Right forelimb (tissue), 1 donor: ENCODE data around the gene SPAST.
"Not testable (repeated sequence)": the region's sequence is repeated elsewhere in the genome, so short reads cannot be mapped to it uniquely, and the experiment has no call there.

Experiments
- DNase-seq: peaks from one replicate; pipeline ENCODE4 v3.0.0-alpha.2; 2018

The SPAST gene

DNA sequence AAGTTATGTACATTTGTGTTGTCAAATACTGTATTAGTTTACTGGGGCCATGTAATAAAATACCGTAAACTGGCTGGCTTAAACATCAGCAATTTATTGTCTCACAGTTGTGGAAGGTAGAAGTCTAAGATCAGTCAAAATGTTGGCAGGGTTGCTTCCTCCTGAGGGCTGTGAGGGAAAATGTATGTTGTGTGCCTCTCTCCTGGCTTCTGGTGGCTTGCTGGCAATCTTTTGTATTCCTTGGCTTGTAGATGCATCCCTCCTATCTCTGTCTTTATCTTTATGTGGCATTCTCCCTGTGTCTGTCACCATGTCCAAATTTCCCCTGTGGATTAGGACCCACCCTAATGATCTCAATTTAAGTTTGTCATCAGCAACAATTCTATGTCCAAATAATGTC lies 65.3 kb downstream of the SPAST start:
- no peak for DNase-seq

DNA sequence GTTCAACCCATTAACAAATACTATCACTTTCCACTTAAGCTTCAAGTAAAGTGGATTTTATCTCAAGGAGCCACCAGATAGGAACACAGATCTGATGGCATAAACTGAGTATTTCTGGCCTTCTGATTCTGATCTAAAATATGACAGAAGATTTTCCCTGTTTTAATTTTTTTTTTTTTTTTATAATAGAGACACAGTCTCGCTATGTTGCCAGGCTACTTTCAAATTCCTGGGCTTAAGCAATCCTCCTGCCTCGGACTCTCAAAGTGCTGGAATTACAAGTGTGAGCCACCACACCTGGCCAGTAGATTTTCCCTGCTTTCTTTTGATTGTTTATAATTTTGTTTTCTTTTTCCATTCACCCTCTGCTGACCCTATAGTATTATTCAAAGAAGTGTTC lies 65.7 kb downstream of the SPAST start:
- DNase-seq = no peak

DNA sequence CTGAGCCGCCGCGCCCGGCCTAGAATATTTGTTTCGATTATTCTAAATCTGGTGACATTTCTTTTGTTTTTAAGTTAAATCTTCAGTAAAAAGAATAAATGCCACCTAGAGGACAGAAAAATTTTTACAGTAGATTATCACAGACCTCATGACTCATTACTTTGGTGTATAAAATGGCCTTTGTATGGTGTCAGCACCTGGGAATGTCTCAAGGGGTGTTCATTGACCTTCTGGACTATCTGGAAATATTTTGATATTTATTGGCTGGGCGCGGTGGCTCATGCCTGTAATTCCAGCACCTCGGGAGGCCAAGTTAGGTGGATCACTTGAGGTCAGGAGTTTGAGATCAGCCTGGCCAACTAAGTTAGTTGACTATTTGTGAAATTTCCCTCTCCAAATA lies 72.1 kb downstream of the SPAST start:
- DNase-seq = no peak

DNA sequence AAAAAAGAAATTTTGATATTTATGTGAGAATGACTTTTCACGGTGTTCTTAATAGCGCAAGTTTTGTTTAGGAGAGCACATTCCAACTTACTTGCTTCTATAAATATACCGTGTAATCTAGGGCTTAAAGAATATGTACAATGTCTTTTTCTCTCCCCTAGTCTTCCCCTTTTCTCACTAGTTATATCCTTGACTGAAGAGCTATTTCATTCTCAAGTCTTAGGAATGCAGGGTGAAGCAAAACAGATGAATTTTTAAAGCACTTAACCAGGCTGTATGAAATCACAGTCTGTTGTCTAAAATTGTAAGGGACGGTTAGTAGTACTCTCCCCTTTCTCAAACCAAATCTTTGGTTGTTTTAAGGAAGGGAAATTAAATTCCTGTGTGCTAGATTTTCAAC lies 72.7 kb downstream of the SPAST start:
- no peak for DNase-seq

DNA sequence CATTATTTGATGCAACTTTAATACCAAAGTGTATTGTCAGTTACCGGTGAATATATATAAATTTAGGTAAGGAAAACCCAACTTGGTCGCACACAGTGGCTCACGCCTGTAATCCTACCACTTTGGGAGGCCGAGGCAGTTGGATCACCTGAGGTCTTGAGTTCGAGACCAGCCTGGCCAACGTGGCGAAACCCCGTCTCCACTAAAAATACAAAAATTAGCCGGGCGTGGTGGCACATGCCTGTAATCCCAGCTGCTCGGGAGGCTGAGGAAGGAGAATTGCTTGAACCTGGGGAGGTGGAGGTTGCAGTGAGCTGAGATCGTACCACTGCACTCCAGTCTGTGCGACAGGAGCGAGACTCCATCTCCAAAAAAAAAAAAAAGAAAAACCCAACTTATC lies 88.2 kb downstream of the SPAST start:
- DNase-seq = not testable (repeated sequence)

DNA sequence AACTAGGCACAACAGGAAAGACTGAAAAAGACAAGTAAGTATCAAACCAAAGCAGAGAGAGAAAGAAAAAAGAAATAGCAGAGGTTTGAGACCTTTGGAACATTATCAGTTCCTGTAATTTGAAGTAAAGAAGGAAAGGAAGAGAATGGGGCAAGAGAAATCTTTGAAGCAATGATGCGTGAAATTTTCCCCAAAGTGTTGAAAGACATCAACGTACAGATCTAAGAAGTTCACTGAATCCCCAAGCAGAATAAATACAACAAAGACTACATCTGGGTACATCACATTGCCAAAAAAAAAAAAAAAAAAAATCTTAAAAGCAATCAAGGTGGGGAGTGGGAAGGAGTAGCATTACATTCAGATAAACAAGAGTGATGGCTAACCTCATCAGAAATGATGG lies 96.3 kb downstream of the SPAST start:
- no peak for DNase-seq

DNA sequence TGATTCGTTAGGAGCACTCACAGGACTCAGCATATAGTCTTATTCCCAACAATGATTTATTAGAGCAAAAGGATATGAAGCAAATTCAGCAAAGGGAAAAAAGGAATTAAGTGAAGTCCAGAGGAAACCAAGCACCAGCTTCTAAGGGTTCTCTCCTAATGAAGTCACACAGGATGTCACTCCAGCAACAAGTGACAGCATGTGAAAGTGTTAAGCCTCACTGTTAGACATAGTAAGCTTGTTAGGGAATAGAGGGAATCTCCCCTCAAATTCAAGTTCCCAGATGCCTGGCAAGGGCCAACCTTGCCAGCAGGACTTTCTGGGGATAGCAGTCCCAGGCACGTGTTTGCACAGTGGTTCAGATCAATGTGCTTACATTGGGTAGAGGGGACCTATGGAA lies 97.9 kb downstream of the SPAST start:
- DNase-seq = no peak

DNA sequence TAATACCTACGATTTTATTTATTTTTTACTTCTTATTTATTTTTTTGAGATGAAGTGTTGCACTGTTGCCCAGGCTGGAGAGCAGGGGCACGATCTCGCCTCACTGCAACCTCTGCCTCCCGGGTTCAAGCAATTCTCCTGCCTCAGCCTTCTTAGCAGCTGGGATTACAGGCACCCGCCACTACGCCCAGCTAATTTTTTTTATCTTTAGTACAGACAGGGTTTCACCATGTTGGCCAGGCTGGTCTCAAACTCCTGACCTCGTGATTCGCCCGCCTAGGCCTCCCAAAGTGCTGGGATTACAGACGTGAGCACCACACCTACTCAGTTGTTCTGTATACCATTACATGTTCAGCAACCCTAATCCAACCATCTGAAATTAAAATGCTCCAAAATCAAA lies 100.9 kb downstream of the SPAST start:
- not testable (repeated sequence) for DNase-seq

DNA sequence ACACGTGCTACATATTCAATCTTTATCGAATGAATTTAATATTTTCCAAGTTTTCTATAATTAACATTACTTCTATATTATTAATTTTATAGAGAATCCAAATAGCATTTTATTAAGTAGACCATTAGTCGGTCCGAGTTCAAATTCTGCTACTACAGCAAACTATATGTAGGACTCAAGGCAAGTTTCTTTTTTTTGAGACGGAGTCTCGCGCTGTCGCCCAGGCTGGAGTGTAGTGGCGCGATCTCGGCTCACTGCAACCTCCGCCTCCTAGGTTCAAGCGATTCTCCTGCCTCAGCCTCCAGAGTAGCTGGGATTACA lies 101.6 kb downstream of the SPAST start:
- not testable (repeated sequence) for DNase-seq

DNA sequence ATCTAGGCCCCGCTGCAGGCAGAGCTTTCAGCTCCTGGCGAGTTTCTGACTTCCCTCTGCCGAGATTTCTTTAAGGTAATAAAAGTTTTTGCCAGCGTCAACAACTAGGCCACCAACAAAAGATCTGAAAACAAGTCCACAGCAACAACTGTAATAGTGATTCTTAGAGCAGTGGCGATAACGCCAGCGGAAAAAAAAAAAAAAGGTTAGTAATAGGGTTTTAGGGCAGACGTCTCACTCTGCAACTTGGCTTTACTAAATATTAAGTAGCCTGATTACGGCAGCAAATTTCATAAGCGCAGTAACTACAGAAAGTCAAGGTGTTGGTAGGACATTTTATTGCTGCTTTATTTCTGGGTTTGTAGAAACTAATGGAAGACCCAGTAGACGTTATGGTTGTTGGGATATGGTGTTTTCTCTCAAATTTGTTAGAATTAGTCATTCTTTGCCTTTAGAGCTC lies 102.8 kb downstream of the SPAST start:
- no peak for DNase-seq

DNA sequence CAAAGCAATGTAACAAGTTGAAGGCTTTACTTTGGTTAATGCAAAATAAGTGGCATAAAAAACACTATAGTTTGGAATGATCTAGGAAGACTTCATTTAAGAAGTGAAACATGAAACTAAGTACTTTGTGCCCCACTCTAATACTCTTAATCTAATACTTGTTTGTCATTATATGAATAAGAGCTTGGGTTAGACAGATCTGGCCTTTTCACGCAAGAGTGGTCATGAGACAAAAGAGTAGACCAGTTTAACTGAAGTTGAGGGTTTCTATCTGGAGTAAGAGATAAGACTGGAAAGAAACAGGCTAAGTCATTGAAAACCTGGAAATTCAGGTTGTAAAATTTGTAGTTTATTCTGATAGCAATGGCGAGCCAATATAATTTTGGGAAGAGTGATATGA lies 105.2 kb downstream of the SPAST start:
- DNase-seq = no peak

DNA sequence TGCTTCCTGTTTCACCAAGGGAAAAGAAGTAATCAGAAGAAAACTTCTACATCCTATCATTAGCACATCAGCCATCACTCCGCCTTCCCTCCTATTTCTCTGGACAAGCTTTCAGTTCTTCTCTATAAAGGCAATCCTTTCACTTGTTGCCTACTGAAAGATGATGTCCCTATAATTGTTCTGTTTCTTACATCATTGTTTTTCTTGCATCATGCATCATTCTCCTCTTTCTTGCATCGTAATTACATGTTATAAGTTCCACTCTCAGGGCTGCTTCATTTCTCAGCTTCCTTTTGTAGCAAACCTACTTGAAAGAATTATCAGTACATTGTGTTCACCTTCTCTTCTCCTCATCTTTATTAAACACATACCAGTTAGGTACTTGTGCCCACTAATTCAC lies 109.5 kb downstream of the SPAST start:
- no peak for DNase-seq

DNA sequence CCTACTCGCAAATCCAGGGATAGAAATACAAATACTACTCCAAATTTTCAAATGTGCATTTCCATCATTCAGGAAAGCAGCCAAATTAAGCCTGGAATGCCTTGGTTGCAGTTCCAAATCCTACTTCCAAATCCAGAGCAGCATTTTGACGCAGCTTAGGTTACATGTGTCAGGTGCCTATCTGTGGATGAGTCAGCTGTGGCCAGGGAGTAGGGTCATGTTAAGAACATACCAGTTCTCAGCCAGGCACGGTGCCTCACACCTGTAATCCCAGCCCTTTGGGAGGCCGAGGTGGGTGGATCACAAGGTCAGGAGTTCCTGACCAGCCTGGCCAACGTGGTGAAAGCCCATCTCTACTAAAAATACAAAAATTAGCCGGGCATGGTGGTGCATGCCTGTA lies 119.3 kb downstream of the SPAST start:
- DNase-seq = no peak

DNA sequence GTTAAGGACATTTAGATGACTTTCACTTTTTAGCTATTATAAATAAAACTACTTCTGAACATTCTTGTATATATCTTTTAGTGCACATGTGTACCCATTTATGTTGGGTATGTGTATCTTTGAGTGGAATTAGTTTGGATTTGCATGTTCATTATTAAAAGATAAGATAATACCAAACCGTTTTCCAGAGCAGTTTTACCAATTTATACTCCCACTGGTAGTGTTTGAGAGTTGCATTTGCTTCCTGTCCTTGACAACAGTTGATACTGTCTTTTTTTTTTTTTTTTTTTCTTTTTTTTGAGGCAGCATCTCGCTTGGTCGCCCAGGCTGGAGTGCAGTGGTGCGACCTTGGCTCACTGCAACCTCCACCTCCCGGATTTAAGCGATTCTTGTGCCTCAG lies 125.7 kb downstream of the SPAST start:
- DNase-seq = no peak

DNA sequence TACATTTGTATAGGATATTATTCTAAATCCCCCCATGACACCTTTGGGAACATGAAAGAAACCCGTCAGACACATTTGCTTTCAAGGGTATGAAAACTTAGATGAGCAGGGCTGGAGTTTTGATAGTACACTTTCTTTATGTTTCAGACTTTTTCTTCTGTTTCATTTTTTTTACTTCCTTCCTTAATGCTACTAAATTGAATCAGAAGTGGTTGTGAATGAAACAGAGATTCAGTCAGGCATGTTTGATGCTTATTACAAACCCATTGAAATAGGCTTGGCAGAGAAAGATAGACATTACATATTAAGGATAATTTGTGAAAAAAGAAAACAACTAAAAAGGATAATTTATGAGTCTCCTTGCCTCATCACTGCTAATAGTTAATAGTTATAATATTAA lies 129.1 kb downstream of the SPAST start:
- no peak for DNase-seq

DNA sequence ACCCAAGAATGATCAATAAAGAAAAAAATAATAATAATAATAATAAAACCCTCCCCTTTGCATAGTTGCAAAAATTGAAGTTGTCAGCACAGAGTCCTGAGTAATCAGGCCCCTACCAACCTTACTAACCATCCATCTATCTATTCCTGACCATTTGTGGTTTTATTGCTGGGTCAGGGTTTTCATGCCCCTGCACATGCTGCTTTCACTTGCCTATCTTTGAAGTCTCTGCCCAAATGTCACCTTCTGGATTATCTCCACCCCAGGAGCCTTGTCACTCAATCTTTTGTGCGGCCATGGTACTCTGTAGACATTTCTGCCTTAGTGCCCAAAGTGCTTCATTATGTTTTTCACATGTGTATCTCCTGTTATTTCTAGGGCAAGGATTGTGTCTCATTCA lies 137.5 kb downstream of the SPAST start:
- DNase-seq = no peak

DNA sequence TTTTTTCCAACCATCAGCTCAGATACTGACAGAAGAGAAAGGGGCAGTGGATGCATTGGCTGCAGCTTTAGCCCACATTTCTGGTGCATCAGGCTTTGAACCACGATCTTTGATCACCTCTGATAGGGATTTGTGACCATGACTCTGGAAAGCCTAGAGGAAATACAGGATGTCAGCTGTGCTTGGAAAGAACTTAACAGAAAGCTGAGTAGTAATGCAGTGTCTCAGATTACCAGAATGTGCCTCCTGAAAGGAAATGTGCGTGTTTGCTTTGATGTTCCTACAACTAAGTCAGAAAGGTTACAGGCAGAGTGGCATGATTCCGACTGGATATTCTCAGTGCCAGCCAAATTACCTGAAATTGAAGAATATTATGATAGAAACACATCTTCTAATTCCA lies 140.1 kb downstream of the SPAST start:
- DNase-seq = not testable (repeated sequence)
